ENCODE results near the gene TFDP1.
A peak's percentile ranks its signal among the peaks of the same experiment; 100 is the strongest.
"Not testable (repeated sequence)": the region's sequence is repeated elsewhere in the genome, so short reads cannot be mapped to it uniquely, and the experiment has no call there.

TFDP1 gene

DNA sequence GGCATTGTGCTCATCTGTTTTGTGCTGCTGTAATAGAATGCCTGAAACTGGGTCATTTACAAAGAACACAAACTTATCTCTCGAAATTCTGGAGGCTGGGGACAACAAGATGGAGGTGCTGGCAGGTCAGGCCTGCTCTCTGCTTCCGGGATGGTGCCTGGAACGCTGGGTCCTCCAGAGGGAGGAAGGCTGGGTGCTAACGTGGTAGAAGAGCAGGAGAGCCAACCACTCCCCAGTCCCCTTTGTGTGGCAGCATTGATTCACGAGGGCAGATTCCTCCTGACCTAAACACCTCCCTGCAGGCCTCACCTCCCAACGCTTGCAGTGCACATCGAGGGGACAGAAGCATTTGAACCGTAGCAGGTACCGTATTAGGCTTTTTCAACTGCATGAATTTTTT lies 34.1 kb upstream of the TFDP1 start:
- no peak for DNase-seq (ENCODE audit: low spot score)

GRCh38 chr13:113551081-113552000 lies 33.2 kb upstream of the TFDP1 start:
- DNase-seq (ENCODE audit: low spot score): no peak

- DNase-seq (ENCODE audit: low spot score): no peak
These were observed 32.5 kb upstream of the TFDP1 start for GRCh38 chr13:113552079-113552478.

DNA sequence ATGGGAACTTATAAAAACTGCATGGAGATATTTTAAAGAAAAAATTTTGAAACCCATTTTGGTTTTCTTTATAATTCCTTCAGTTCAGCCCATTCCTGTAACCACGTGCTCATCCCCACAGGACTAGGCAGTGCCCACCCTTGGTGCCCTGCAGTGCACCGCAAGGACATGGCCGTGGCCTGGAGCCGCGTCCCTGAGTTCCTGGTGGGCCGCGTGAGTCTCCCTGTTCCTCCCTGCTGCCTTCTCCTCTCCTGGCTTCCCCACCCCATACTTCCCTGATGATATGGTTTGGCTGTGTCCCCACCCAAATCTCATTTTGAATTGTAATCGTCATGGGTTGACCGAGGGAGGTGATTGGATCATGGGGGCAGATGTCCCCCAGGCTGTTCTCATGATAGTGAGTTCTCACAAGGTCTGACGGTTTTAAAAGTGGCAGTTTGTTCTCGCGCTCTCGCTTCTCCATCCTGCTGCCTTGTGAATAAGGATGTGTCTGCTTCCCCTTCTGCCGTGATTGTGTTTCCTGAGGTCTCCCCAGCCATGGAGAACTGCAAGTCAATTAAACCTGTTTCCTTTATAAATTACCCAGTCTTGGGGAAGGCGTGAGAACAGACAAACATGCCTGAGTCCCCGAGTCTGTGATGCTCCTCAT lies 31.6 kb upstream of the TFDP1 start:
- no peak for DNase-seq (ENCODE audit: low spot score)

DNA sequence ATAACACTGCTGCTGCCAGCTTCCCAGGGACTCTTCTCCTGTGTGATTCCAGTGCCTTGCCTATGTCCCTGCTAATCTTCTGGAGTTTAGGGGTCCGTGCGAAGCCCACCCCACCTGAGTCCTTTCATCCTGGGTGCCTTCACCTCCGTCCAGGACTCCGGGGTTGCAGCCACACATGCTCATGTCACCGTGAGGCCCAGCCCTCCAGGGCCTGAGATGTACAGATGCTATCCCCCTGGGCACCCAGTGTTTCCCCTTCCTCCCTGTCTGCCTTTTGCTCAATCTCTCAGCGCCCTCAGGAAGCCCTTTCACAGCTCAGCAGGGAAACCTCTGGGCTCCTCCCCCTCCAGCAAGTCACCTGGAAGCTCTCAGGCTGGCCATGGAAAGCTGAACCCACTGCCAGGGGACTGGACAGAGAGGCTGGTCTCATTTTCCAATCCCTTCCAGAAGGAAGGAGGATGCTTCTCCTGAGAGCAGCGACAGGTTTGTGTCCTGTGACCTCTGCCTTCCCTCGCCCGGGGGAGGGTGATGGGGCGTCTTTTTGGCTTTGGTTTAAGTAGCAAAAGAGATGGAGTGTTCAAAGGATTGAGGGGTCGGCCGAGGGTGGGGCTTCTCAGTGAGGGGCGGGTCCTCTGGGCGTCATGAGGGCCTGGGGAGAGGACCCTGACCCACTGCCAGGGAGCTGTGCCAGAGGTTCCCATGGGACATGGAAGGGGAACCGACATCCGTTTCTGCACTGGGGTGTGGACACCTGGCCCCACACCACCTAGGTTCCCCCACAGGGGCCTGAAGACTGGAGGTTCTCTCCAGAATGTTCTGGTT lies 30.8 kb upstream of the TFDP1 start:
- DNase-seq (ENCODE audit: low spot score): no peak

DNA sequence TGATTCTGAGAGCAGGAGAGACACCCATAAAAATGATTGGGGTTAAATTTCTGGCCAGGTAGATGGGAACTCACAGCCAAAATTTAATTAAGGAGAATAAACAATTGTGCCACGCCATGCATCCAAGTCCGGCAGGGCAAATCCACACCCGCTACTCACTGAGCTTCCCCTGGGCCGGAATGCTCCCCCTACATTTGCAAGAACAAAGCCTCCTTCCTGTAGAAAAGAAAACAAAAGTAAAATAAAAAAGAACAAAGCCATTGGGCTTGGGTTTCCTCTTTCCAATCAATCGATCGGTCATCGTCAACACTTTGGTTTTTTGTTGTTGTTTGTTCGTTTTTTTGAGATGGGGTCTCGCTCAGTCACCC lies 30.2 kb upstream of the TFDP1 start:
- DNase-seq (ENCODE audit: low spot score): no peak

DNA sequence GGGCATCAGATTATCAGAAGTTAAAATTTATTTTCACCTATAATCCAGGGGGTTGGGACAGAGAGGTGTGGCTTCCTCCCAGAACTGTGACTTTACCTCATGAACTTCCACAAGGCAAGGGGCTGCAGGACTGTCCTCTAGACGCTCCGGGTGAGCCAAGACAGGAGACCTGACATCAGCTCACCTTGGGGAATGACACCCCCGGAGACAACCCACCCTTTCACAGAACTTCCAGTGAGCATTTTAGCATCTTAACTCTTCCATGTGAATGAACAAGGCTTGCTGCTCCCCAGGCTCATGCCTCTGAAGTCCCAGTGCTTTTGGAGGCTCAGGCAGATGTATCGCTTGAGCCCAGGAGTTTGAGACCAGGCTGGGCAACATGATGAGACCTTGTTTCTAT lies 29.4 kb upstream of the TFDP1 start:
- DNase-seq (ENCODE audit: low spot score): no peak

GRCh38 chr13:113557013-113557412 lies 27.5 kb upstream of the TFDP1 start:
- no peak for DNase-seq (ENCODE audit: low spot score)

- DNase-seq (ENCODE audit: low spot score): no peak
These were observed 26.1 kb upstream of the TFDP1 start for GRCh38 chr13:113558461-113558860.

DNA sequence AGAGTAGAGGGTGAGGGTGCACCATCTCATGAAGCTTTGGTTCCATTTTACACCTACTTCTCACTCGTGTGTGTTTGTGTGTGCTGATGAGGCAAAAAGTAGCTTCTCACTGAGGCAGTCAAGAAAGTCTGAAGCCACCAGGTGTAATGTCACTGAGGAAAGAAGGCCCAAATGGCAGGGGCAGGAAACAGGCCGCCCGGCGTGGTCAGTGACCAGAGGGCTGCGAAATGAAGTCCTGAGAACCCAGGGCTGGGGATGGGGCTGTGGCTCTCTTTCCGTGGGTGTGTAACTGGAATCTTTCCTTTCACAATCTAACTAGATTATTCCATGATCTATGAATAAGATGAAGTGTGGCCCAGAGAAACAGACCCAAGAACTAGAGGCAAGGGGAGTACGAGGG lies 25.5 kb upstream of the TFDP1 start:
- no peak for DNase-seq (ENCODE audit: low spot score)

DNA sequence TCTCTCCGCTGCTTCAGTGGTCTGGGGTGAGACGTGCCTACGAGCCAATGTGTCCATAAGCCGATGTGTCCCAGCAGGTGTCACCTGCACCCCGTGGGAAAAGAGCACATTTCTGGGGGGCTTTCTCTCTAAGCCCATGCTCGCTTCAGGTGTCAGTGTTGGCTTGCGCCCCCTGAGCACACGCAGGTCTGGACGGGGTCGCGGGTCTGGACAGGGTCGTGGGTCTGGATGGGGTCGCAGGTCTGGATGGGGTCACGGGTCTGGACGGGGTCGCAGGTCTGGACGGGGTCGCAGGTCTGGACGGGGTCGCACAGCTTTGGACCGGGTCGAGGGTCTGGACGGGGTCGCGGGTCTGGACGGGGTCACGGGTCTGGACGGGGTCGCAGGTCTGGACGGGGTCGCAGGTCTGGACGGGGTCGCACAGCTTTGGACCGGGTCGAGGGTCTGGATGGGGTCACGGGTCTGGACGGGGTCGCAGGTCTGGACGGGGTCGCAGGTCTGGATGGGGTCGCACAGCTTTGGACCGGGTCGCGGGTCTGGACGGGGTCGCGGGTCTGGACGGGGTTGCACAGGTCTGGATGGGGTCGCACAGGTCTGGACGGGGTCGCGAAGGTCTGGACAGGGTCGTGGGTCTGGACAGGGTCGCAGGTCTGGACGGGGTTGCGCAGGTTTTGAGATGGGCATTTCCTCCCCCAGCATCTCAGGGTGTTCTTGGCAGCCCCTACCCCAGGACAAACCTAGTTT lies 24.5 kb upstream of the TFDP1 start:
- DNase-seq (ENCODE audit: low spot score): no peak

GRCh38 chr13:113560645-113561416 lies 23.7 kb upstream of the TFDP1 start:
- no peak for DNase-seq (ENCODE audit: low spot score)

DNA sequence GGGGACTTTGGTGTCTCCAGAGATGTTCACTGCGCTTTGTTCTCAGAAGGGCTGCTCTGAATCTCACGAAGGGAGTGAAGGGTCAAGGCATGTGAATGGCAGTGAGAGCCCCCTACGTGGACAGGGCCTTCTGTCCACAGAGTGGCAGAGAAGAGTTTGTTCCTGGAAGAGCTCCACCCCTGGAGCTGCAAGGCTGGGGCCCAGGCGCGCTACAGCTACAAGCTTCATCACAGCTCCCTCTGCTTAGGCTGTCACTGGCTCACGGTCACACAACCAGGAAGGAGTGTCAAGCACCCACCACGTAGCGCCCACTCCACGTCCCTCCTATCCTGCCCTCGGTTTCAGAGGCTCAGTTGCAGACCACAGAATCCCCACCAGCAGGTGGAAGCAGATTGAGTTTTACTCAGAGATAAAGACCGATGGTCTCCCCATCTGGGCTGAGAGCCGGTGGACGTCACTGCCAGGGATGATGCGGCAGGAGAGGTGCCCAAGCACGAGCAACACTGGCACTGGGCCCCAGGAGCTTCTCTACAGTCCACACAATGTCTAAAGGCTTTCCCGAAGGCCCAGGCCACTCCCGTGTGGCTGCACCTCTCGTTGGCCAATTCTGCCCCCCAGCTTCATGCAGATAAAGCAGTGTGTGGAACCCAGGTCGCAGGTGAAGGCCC lies 23.0 kb upstream of the TFDP1 start:
- no peak for DNase-seq (ENCODE audit: low spot score)

- peak; percentile 90 for DNase-seq (ENCODE audit: low spot score)
These were observed 22.3 kb upstream of the TFDP1 start for GRCh38 chr13:113562085-113562749.

- no peak for DNase-seq (ENCODE audit: low spot score)
These were observed 21.7 kb upstream of the TFDP1 start for GRCh38 chr13:113562844-113563243.

- DNase-seq (ENCODE audit: low spot score): not testable (repeated sequence)
These were observed 21.0 kb upstream of the TFDP1 start for GRCh38 chr13:113563511-113563910.

GRCh38 chr13:113564331-113565023 lies 20.1 kb upstream of the TFDP1 start:
- no peak for DNase-seq (ENCODE audit: low spot score)

GRCh38 chr13:113565526-113566226 lies 18.9 kb upstream of the TFDP1 start:
- DNase-seq (ENCODE audit: low spot score): no peak

- DNase-seq (ENCODE audit: low spot score): no peak
These were observed 18.4 kb upstream of the TFDP1 start for GRCh38 chr13:113566227-113566561.
